GM19468 (cell line): ENCODE measurements around the gene TBX2.
"Not testable (repeated sequence)": the region's sequence is repeated elsewhere in the genome, so short reads cannot be mapped to it uniquely, and the experiment has no call there.

Source experiments
- ATAC-seq: cut with Tn5 transposase; IDR thresholded peaks from one replicate; pipeline ENCODE4 v1.9.1; 2021; ENCODE audit warnings: mild to moderate bottlenecking, moderate library complexity, moderate number of reproducible peaks; ENCODE audit not compliant: unreplicated experiment; ENCODE audit errors: extremely low read depth

The TBX2 gene

DNA sequence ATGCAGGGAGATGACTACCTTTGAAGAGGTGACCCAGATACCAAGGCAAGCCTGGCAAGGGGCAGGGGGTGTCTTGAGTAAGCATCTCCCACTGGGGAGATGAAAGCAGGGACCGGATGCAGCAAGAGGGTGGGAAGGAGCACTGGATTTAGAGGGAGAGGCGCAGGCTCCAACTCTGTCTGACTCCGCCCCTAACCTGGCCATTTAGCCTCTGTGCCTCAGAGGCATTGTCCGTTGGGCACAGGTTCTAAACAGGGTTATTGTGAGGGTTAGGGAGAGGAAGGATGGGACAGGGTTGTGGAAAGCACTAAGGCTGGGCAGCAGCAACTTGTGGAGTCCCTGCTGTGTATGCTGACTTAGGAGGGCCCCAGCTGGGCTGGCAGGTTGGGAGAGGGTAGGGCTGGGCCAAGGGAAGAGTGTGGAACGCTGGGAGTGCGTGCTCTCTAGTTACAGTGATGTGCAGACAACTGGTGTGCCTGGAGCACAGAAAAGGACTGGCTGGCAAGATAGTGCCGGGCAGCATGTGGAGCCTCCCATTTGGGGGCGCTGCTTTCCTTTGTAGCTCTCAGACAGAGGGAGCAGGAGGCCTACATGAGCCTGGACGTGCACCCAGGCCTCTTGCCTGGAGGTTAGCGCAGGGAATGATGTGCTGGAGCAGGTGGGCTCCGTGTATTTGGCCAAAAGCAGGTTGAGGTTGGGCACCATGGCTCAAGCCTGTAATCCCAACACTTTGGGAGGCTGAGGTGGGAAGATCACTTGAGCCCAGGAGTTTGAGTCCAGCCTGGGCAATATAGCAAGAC, 26.2 kb downstream of the TBX2 start:
- no peak for ATAC-seq

GRCh38 chr17:61426482-61427304, 27.1 kb downstream of the TBX2 start:
- ATAC-seq = no peak

- ATAC-seq = no peak
Measured at GRCh38 chr17:61427567-61427966, 27.9 kb downstream of the TBX2 start.

DNA sequence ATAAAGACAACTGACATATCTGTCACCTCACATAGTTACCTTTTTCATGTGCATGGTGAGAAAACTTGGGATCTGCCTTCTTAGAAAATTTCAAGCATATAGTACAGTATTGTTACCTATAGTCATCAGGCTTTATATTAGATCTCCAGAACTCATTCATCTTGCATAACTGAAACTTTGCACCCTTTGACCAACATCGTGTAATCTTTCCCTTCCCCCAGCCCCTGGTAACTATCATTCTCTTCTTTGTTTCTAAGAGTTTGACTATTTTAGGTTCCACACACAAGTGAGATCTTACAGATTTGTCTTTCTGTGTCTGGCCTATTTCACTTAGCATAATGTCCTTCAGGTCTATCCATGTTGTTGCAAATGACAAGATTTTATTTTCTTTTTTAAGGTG, 29.6 kb downstream of the TBX2 start:
- no peak for ATAC-seq

DNA sequence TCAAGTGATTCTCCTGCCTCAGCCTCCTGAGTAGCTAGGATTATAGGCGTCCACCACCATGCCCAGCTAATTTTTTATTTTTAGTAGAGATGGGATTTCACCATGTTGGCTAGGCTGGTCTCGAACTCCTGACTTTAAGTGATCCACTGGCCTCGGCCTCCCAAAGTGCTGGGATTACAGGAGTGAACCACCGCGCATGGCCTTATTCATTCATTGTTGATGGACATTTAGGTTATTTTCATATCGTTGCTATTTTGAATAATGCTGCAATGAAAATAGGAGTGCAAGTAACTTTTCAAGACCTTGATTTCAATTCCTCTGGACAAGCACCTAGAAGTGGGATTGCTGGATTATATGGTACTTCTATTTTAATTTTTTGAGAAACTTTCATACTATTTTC, 30.2 kb downstream of the TBX2 start:
- not testable (repeated sequence) for ATAC-seq

- ATAC-seq = no peak
Measured at GRCh38 chr17:61431594-61432311, 32.1 kb downstream of the TBX2 start.

DNA sequence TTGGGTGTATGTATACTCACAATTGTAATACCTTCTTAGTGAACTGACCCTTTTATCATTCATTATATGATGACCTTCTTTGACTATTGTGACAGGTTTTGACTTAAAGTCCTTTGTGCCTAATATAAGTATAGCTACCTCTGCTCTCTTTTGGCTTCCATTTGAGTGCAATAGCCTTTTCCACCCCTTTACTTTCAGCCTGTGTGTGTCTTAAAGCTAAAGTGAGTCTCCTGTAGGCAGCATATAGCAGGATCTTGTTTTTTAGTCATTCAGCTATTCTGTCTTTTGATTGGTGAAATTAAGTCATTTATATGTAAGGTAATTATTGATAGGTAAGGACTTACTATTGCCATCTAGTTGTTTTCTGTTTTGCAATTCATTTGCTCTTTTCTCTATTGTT, 36.6 kb downstream of the TBX2 start:
- ATAC-seq = no peak

- no peak for ATAC-seq
Measured at GRCh38 chr17:61436995-61437704, 37.5 kb downstream of the TBX2 start.

DNA sequence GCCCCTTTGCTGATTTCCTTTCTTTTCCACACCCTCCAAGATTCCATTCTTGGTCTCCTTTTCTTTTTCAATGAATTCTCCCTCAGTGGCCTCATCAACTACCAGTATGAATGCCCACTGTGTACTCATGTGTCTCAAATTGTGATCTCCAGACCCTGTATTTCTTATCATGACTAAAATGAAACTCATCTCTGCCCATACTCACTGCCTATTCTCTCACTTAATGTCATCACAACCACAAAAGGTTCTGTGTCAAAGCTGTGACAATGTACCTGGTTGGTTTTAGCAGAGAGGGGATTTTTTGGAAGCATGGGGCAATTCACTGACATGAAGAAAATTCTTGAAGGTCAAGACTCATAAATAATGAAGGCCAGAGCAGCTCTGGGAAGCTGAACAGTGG, 41.1 kb downstream of the TBX2 start:
- ATAC-seq = no peak

DNA sequence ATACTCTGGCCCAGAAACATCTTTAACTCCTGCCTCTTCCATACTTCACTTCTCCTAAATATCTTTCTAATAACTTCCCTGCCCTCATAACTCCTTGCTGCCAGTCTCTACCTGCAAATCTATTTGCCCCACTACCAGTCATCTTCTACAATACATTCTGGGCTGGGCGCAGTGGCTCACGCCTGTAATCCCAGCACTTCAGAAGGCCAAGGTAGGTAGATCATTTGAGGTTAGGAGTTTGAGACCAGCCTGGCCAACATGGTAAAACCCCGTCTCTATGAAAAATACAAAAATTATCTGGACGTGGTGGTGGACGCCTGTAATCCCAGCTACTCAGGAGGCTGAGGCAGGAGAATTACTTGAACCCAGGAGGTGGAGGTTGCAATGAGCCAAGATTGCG, 41.9 kb downstream of the TBX2 start:
- ATAC-seq = not testable (repeated sequence)

DNA sequence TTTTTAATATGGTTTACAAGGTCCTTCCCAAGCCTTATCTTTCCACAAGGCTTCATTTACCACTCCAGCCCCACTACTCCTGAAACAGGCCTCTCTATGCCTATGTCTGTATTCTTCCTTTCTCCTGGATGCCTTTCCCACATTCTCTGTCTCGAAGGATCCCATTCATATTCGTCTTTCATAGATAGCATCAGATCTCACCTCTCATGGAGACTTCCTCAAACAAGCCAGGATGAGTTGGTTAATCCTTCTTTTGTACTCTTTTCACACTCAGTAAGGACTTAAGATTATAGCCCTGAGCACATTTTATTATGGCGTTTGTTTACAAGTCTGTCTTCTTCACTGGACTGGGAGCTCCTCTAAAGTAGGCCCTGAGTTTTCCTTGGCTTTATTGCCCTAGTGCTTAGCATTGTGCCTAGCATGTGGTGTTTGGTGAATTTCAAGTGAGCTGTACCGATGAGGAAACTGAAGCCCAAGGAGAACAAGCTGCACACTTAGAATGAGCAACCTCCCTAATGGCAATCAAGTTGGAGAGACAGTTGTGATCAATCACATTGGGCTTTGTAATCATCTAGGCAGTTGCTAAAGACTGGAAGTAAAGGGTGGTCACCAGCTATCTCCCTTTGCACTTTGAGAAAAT, 42.6 kb downstream of the TBX2 start:
- ATAC-seq = no peak

- ATAC-seq = no peak
Measured at GRCh38 chr17:61442878-61443474, 43.3 kb downstream of the TBX2 start.

GRCh38 chr17:61443475-61443882, 43.8 kb downstream of the TBX2 start:
- no peak for ATAC-seq

- no peak for ATAC-seq
Measured at GRCh38 chr17:61444075-61444474, 44.4 kb downstream of the TBX2 start.

DNA sequence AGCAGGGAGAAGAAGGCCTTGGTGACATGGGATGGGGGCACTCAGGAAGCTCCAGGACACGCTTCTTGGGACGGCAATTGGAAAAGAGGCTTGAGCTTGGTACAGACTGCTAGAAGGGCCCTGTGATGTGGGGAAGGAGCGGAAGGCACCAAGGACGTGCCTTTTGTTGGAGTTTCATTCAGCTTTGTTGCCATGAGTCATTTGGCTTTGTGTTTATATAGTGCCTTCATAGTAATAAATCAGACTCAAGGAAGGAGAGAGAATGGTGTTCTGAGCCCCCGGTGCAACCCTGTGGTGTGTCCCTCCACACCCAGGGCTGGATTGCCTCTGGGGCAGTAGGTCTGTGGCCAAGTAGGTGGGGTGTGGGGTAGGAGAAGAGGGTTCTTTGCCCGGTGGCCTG, 45.2 kb downstream of the TBX2 start:
- ATAC-seq = no peak

DNA sequence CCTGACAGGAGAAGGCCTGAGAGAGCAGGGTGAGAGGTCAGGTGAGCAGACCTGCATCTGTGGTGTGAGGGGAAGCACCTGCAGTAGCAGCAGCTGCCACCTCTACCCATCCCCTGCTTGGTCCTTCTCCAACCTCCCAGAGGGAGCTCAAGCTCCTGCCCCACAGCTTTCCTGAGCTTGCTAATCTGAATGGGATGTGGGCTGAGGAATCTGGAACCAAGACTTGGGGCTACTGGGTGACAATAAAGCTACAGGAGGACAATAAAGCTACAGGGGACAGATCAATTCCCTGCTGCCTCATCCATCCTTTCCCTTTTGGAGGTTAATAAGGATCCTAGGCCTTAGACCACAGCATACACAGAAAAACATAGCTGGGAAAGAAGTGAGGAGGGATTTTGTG, 47.7 kb downstream of the TBX2 start:
- no peak for ATAC-seq

DNA sequence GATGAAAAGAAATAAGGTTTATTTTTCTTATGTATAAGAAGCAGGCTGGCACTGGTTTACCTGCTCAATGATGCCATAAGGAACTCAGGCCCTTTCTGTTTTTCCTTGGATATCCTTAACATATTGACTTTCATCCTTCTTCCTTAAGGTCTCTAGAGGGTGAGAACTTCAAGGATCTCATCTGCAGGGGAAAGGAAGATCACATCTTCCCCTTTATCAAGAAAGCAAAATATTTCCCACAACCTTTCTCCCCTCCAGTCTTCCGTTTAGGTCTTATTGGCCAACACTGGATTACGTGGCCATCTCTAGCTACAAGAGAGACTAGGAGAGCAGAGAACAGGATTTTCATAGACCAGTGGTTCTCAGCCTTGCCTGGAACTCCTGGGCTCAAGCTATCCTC, 48.4 kb downstream of the TBX2 start:
- ATAC-seq = no peak

- not testable (repeated sequence) for ATAC-seq
Measured at GRCh38 chr17:61449140-61449539, 49.5 kb downstream of the TBX2 start.
